ENCODE results near the gene GC. TPM values are rescaled to one million over a fixed set of nuclear protein-coding genes. Genes with fewer than 3 reads are reported as not detected.

Gene GC
- total and polyA plus RNA-seq, 9 of the 15 experiments (the other 6 are each of a cell fraction or from before 2014, with no cell fraction given) = 0.44 TPM; not detected in 8

DNA sequence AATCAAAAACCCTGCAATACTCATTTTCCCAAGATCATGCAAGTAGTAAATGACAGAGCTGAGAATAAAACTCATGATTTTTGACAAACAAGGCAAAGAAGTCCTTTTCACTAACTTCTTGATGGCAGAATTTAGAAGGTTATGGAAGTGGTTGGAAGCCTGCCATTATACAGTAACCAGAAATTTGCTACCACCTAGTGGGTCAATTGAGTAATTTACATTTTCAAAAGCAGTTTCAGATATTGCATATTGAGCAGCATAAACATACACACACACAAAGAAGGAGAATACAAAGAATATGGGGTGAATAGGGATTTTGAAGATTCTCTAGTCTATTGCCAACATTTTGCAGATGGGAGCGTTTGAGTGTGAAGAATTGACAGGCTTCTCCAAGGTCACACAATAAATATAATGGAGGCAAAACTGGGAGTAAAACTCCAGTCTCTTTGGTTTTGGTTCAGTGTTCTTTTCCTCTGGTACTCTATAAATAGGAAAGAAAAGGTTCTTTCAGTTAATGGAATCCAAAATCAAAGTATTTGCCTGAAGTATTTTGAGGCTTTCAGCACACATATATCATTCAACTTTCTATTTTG lies 70.2 kb downstream of the GC start (continued):
- TF ChIP-seq KLF13 (tag; IDR thresholded peaks at IDR 0.05; ENCODE audit: borderline replicate concordance, low read depth) = no peak
- TF ChIP-seq, protein P1, sequence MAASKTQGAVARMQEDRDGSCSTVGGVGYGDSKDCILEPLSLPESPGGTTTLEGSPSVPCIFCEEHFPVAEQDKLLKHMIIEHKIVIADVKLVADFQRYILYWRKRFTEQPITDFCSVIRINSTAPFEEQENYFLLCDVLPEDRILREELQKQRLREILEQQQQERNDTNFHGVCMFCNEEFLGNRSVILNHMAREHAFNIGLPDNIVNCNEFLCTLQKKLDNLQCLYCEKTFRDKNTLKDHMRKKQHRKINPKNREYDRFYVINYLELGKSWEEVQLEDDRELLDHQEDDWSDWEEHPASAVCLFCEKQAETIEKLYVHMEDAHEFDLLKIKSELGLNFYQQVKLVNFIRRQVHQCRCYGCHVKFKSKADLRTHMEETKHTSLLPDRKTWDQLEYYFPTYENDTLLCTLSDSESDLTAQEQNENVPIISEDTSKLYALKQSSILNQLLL (CRISPR knock-in tag; IDR thresholded peaks at IDR 0.05; ENCODE audit: borderline replicate concordance) = no peak
- TF ChIP-seq, protein P2, sequence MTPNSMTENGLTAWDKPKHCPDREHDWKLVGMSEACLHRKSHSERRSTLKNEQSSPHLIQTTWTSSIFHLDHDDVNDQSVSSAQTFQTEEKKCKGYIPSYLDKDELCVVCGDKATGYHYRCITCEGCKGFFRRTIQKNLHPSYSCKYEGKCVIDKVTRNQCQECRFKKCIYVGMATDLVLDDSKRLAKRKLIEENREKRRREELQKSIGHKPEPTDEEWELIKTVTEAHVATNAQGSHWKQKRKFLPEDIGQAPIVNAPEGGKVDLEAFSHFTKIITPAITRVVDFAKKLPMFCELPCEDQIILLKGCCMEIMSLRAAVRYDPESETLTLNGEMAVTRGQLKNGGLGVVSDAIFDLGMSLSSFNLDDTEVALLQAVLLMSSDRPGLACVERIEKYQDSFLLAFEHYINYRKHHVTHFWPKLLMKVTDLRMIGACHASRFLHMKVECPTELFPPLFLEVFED (CRISPR knock-in tag; conservative IDR thresholded peaks at IDR 0.05) = no peak
- TF ChIP-seq TOE1 (IDR thresholded peaks at IDR 0.05; ENCODE audit: borderline replicate concordance) = no peak
- TF ChIP-seq TOE1 (CRISPR knock-in tag; IDR thresholded peaks at IDR 0.05; ENCODE audit: borderline replicate concordance, low read depth) = no peak
- no peak for TF ChIP-seq ELK1 (CRISPR knock-in tag; IDR thresholded peaks at IDR 0.05)
- TF ChIP-seq ZNF41 (CRISPR knock-in tag; conservative IDR thresholded peaks at IDR 0.05) = no peak
- TF ChIP-seq, protein P3, sequence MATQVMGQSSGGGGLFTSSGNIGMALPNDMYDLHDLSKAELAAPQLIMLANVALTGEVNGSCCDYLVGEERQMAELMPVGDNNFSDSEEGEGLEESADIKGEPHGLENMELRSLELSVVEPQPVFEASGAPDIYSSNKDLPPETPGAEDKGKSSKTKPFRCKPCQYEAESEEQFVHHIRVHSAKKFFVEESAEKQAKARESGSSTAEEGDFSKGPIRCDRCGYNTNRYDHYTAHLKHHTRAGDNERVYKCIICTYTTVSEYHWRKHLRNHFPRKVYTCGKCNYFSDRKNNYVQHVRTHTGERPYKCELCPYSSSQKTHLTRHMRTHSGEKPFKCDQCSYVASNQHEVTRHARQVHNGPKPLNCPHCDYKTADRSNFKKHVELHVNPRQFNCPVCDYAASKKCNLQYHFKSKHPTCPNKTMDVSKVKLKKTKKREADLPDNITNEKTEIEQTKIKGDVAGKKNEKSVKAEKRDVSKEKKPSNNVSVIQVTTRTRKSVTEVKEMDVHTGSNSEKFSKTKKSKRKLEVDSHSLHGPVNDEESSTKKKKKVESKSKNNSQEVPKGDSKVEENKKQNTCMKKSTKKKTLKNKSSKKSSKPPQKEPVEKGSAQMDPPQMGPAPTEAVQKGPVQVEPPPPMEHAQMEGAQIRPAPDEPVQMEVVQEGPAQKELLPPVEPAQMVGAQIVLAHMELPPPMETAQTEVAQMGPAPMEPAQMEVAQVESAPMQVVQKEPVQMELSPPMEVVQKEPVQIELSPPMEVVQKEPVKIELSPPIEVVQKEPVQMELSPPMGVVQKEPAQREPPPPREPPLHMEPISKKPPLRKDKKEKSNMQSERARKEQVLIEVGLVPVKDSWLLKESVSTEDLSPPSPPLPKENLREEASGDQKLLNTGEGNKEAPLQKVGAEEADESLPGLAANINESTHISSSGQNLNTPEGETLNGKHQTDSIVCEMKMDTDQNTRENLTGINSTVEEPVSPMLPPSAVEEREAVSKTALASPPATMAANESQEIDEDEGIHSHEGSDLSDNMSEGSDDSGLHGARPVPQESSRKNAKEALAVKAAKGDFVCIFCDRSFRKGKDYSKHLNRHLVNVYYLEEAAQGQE (IDR thresholded peaks at IDR 0.05; ENCODE audit: borderline replicate concordance) = peak; percentile 68; the same call in 1 of the 2 replicates
- TF ChIP-seq, protein P3 (CRISPR knock-in tag; IDR thresholded peaks at IDR 0.05; ENCODE audit: low read depth) = no peak
- no peak for TF ChIP-seq NFE2L1 (tag; IDR thresholded peaks at IDR 0.05; ENCODE audit: borderline replicate concordance, low read depth)
- no peak for TF ChIP-seq PATZ1 (CRISPR knock-in tag; IDR thresholded peaks at IDR 0.05; ENCODE audit: borderline replicate concordance)
- no peak for TF ChIP-seq RBM14 (IDR thresholded peaks at IDR 0.05; ENCODE audit: borderline replicate concordance, insufficient read depth, low read depth, low read length)
- TF ChIP-seq RFX1 (IDR thresholded peaks at IDR 0.05) = no peak

Measured in K562 (cell line).